Neuronal stem cell (in vitro differentiated cells): ENCODE results near the gene TAS2R1.

Source experiments
- DNase-seq: peaks from one replicate; pipeline ENCODE4 v3.0.0-alpha.2; 2013; ENCODE audit warnings: low spot score
- H2AFZ ChIP-seq: one replicate; pipeline ENCODE4 v1.6.1; 2013; ENCODE audit warnings: mild to moderate bottlenecking, low read length, inconsistent platforms
- H2AK5ac ChIP-seq: 2 replicates; pipeline ENCODE4 v1.6.1; 2013; ENCODE audit warnings: low read depth, mild to moderate bottlenecking, inconsistent platforms, low read length, moderate library complexity, mixed read lengths
- H2BK120ac ChIP-seq: 2 replicates; pipeline ENCODE4 v1.6.1; 2013; ENCODE audit warnings: low read depth, mild to moderate bottlenecking, inconsistent platforms, low read length, moderate library complexity, mixed read lengths
- H2BK12ac ChIP-seq: one replicate; pipeline ENCODE4 v1.6.1; 2013; ENCODE audit warnings: low read length, inconsistent platforms
- H2BK15ac ChIP-seq: 2 replicates; pipeline ENCODE4 v1.6.1; 2013; ENCODE audit warnings: mild to moderate bottlenecking, low read length, inconsistent platforms, mixed read lengths
- H2BK5ac ChIP-seq: one replicate; pipeline ENCODE4 v1.6.1; 2013; ENCODE audit warnings: inconsistent platforms, mild to moderate bottlenecking, low read length, moderate library complexity
- H3K14ac ChIP-seq: one replicate; pipeline ENCODE4 v1.6.1; 2013; ENCODE audit warnings: low read length, inconsistent platforms
- H3K18ac ChIP-seq: 2 replicates; pipeline ENCODE4 v1.6.1; 2013; ENCODE audit warnings: low read length, inconsistent platforms
- H3K23ac ChIP-seq: 2 replicates; pipeline ENCODE4 v1.6.1; 2013; ENCODE audit warnings: low read depth, mild to moderate bottlenecking, mixed read lengths, low read length, inconsistent platforms; ENCODE audit not compliant: poor library complexity
- H3K27ac ChIP-seq: replicated peaks from 3 replicates; pipeline ENCODE4 v1.5.1; 2013; ENCODE audit warnings: low read length, inconsistent platforms
- H3K27me3 ChIP-seq, 3 experiments: 2 replicates each; pipeline ENCODE4 v1.6.1; 2013; ENCODE audit warnings: low read length in 3 of 3, mild to moderate bottlenecking in 2 of 3, inconsistent platforms in 1 of 3, low read depth in 1 of 3, mixed read lengths in 1 of 3, moderate library complexity in 1 of 3; ENCODE audit not compliant: control insufficient read depth in 3 of 3, insufficient read depth in 3 of 3
- H3K36me3 ChIP-seq, 2 donors: replicated peaks in 1 of 2; 2 replicates each; pipeline ENCODE4 v1.6.1; 2013; ENCODE audit warnings: low read length in 2 of 2; ENCODE audit not compliant: control insufficient read depth in 2 of 2, insufficient read depth in 2 of 2
- H3K4ac ChIP-seq: 2 replicates; pipeline ENCODE4 v1.6.1; 2013; ENCODE audit warnings: inconsistent platforms, mild to moderate bottlenecking, low read length, moderate library complexity
- H3K4me1 ChIP-seq, 2 donors: 1 replicate in 1 of 2; 2 replicates in 1 of 2; pipeline ENCODE4 v1.6.1; 2013; ENCODE audit warnings: low read length in 2 of 2, low read depth in 1 of 2; ENCODE audit not compliant: control insufficient read depth in 2 of 2, insufficient read depth in 1 of 2
- H3K4me2 ChIP-seq: one replicate; pipeline ENCODE4 v1.6.1; 2013; ENCODE audit warnings: mild to moderate bottlenecking, low read length, inconsistent platforms; ENCODE audit not compliant: insufficient read depth, poor library complexity, severe bottlenecking
- H3K4me3 ChIP-seq, 2 donors: 2 replicates each; pipeline ENCODE4 v1.5.1; 2013; ENCODE audit warnings: low read length in 2 of 2, mild to moderate bottlenecking in 2 of 2, inconsistent platforms in 1 of 2, moderate library complexity in 1 of 2
- H3K79me1 ChIP-seq: one replicate; pipeline ENCODE4 v1.6.1; 2013; ENCODE audit warnings: low read depth, mild to moderate bottlenecking, inconsistent platforms, low read length, moderate library complexity
- H3K9ac ChIP-seq: one replicate; pipeline ENCODE4 v1.6.1; 2013; ENCODE audit warnings: mild to moderate bottlenecking, low read depth, low read length, inconsistent platforms; ENCODE audit not compliant: poor library complexity
- H3K9me3 ChIP-seq, 2 donors: replicated peaks in 1 of 2; 2 replicates each; pipeline versions ENCODE3 to v1.6.1; 2013; ENCODE audit warnings: low read length in 2 of 2, mild to moderate bottlenecking in 2 of 2, inconsistent platforms in 1 of 2, low read depth in 1 of 2, mixed read lengths in 1 of 2, moderate library complexity in 1 of 2; ENCODE audit not compliant: control insufficient read depth in 2 of 2, insufficient read depth in 1 of 2
- H4K8ac ChIP-seq: one replicate; pipeline ENCODE4 v1.6.1; 2013; ENCODE audit warnings: low read depth, mild to moderate bottlenecking, inconsistent platforms, low read length, moderate library complexity
- H4K91ac ChIP-seq: one replicate; pipeline ENCODE4 v1.6.1; 2013; ENCODE audit warnings: low read length, low read depth, mild to moderate bottlenecking, inconsistent platforms; ENCODE audit not compliant: poor library complexity
- WGBS, 2 donors: extraction: QIAGEN DNeasy Blood & Tissue Kit; methylation state at CpG; one replicate each; pipeline ENCODE4 v1.1.7; 2013; ENCODE audit warnings: missing lambda C conversion rate in 2 of 2, mixed read lengths in 1 of 2; ENCODE audit not compliant: insufficient read length in 2 of 2, insufficient replicate concordance in 1 of 2; ENCODE audit errors: extremely low coverage in 2 of 2; 5-methylcytosine and 5-hydroxymethylcytosine counted together

Gene TAS2R1

DNA sequence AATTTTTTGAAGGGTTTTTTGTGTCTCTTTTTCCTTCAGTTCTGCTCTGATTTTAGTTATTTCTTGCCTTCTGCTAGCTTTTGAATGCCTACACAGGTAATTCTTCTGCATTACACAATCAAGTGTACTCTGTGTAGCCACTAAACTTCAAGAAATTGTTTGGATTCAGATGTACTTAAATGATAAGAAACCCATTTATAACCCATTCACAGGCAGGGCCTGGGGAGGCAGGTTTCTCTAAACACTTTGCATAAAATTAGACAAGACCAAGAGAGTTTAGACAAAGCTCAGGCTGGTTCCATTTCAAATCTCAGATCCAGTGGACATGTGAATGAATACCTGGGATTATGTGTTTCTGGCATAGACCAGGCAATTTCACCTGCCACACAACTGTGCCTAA, 43.0 kb downstream of the TAS2R1 start:
- H3K27ac ChIP-seq: no peak overlapping the region
- H3K9me3 ChIP-seq: peaks cover 0 to 4% of the 10 kb centered on the region in 2 donors
- H4K91ac ChIP-seq: no peak overlapping the region
- H3K23ac ChIP-seq: no peak overlapping the region
- H3K4me2 ChIP-seq: no peak overlapping the region
- H2BK120ac ChIP-seq: no peak overlapping the region
- H3K9ac ChIP-seq: no peak overlapping the region
- H3K14ac ChIP-seq: no peak overlapping the region
- H2BK15ac ChIP-seq: no peak overlapping the region
- no peak overlapping the region for H2BK12ac ChIP-seq
- no peak overlapping the region for H3K4me3 ChIP-seq
- H2AFZ ChIP-seq: no peak overlapping the region
- H3K4me1 ChIP-seq: no peaks in the 10 kb centered on the region
- no peaks in the 10 kb centered on the region for H3K36me3 ChIP-seq
- H3K27me3 ChIP-seq: no peaks in the 10 kb centered on the region
- no peak for DNase-seq
- H2BK5ac ChIP-seq: no peak overlapping the region
- H3K18ac ChIP-seq: no peak overlapping the region
- no peak overlapping the region for H3K4ac ChIP-seq
- H4K8ac ChIP-seq: no peak overlapping the region
- no peaks in the 10 kb centered on the region for H3K79me1 ChIP-seq
- no peak overlapping the region for H2AK5ac ChIP-seq

DNA sequence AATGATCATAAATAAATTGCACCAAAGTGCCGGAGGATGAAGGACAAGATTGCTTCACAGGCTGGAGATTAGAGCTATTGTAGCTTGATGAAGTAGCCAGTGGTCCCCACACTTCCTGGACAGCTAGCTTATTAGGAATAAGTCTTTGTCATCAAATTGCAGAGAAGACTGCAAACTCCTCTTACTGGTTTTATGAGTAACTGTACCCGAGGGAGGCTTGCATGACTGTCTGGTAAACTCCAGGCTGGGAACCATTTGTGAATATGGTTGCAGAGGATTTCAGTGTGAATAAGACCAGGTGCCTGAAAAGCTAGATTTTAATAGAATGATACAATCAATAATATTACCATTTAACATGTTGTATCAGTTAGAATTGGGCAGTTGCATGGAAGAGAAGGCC, 47.7 kb downstream of the TAS2R1 start:
- no peak overlapping the region for H3K9ac ChIP-seq
- H3K36me3 ChIP-seq: no peaks in the 10 kb centered on the region
- H3K27ac ChIP-seq: no peak overlapping the region
- peaks cover 0 to 4% of the 10 kb centered on the region in 2 donors for H3K9me3 ChIP-seq
- DNase-seq: no peak
- no peak overlapping the region for H2BK15ac ChIP-seq
- no peak overlapping the region for H4K8ac ChIP-seq
- H2BK5ac ChIP-seq: no peak overlapping the region
- H2AFZ ChIP-seq: no peak overlapping the region
- no peaks in the 10 kb centered on the region for H3K27me3 ChIP-seq
- WGBS, 2 donors: no CpG with 5 or more reads among the region's 2 CpGs
- no peak overlapping the region for H3K4ac ChIP-seq
- peaks cover 0 to 2% of the 10 kb centered on the region in 2 donors for H3K4me1 ChIP-seq
- H3K14ac ChIP-seq: no peak overlapping the region
- no peak overlapping the region for H3K23ac ChIP-seq
- H2BK12ac ChIP-seq: no peak overlapping the region
- no peak overlapping the region for H2AK5ac ChIP-seq
- no peak overlapping the region for H2BK120ac ChIP-seq
- no peak overlapping the region for H3K4me3 ChIP-seq
- no peaks in the 10 kb centered on the region for H3K79me1 ChIP-seq
- H3K18ac ChIP-seq: no peak overlapping the region
- no peak overlapping the region for H4K91ac ChIP-seq
- H3K4me2 ChIP-seq: no peak overlapping the region
